Fibroblast of lung (primary cell): ENCODE results near the gene DLG2. TPM values are rescaled to one million over a fixed set of nuclear protein-coding genes. Genes with fewer than 3 reads are reported as not detected.

ENCODE experiments used
- DNase-seq, 2 donors: peaks; one replicate each; pipeline versions ENCODE4 v3.0.0 to v3.0.0-alpha.2; 2010; ENCODE audit warnings: low read depth in 2 of 2
- H2AFZ ChIP-seq: 2 replicates; pipeline ENCODE4 v1.5.1; 2012; ENCODE audit warnings: low read length, control low read depth, inconsistent platforms
- H3K27ac ChIP-seq: 2 replicates; pipeline ENCODE4 v1.5.1; 2011; ENCODE audit warnings: low read length, control low read depth; ENCODE audit not compliant: insufficient read depth
- H3K27me3 ChIP-seq: 2 replicates; pipeline ENCODE4 v1.5.1; 2011; ENCODE audit warnings: mild to moderate bottlenecking, low read length; ENCODE audit not compliant: control insufficient read depth, insufficient read depth
- H3K36me3 ChIP-seq: 2 replicates; pipeline ENCODE4 v1.5.1; 2011; ENCODE audit warnings: low read length; ENCODE audit not compliant: control insufficient read depth, insufficient read depth
- H3K4me1 ChIP-seq: 2 replicates; pipeline ENCODE4 v1.5.1; 2011; ENCODE audit warnings: low read length; ENCODE audit not compliant: control insufficient read depth, insufficient read depth; ENCODE audit errors: extremely low read depth
- H3K4me2 ChIP-seq: 2 replicates; pipeline ENCODE4 v1.5.1; 2011; ENCODE audit warnings: low read length, control low read depth; ENCODE audit not compliant: insufficient read depth; ENCODE audit errors: extremely low read depth
- H3K4me3 ChIP-seq, 4 experiments: fragments of 200-600 bp in 1 of 4; sonication (generic) in 1 of 4; replicated peaks in 1 of 4; 2 replicates each; pipeline ENCODE4 v1.5.1; 2011 to 2016; ENCODE audit warnings: low read length in 4 of 4, low read depth in 3 of 4, mild to moderate bottlenecking in 3 of 4, control low read depth in 2 of 4, inconsistent platforms in 1 of 4, mixed read lengths in 1 of 4; ENCODE audit not compliant: insufficient read depth in 1 of 4; ENCODE audit errors: control extremely low read depth in 1 of 4
- H3K79me2 ChIP-seq: 2 replicates; pipeline ENCODE4 v1.5.1; 2012; ENCODE audit warnings: mild to moderate bottlenecking, low read length, inconsistent platforms; ENCODE audit not compliant: control insufficient read depth, insufficient read depth
- H3K9ac ChIP-seq: 2 replicates; pipeline ENCODE4 v1.5.1; 2011; ENCODE audit warnings: mild to moderate bottlenecking, low read length, control low read depth; ENCODE audit not compliant: insufficient read depth
- H3K9me3 ChIP-seq: 2 replicates; pipeline ENCODE4 v1.5.1; 2012; ENCODE audit warnings: low read depth, low read length; ENCODE audit not compliant: control insufficient read depth, insufficient read depth
- H4K20me1 ChIP-seq: 2 replicates; pipeline ENCODE4 v1.5.1; 2011; ENCODE audit warnings: low read length; ENCODE audit not compliant: control insufficient read depth, insufficient read depth; ENCODE audit errors: extremely low read depth
- CTCF ChIP-seq, 2 donors: IDR thresholded peaks in 1 of 2; conservative IDR thresholded peaks in 1 of 2; 1 replicate in 1 of 2; 2 replicates in 1 of 2; pipeline ENCODE4 v1.5.1; 2011 to 2012; ENCODE audit warnings: low read length in 2 of 2, control low read depth in 1 of 2, inconsistent platforms in 1 of 2, low read depth in 1 of 2, mild to moderate bottlenecking in 1 of 2
- EZH2 ChIP-seq: IDR thresholded peaks from 2 replicates; pipeline ENCODE4 v1.5.1; 2012; ENCODE audit warnings: low read length, control low read depth, mild to moderate bottlenecking; ENCODE audit errors: missing control alignments
- polyA plus RNA-seq, 2 donors: library from polyadenylated mRNA; depleted of rRNA in 1 of 2; stranded (reverse) in 1 of 2; unstranded in 1 of 2; fragments of >200 nt; gene quantifications; 2 replicates each; pipeline ENCODE4 v1.2.1, GENCODE V29; 2011 to 2012; ENCODE audit warnings: missing spikeins in 1 of 2
- total RNA-seq: library from RNA; depleted of rRNA; stranded (reverse); fragments of >200 nt; gene quantifications from 2 replicates; pipeline ENCODE4 v1.2.1, GENCODE V29; 2014

Gene DLG2
- total and polyA plus RNA-seq, 2 donors (not counting 1 experiment from before 2014, with no cell fraction given): 0.77 to 2.3 TPM

- no peak overlapping the region for H3K9ac ChIP-seq
- no peak for DNase-seq
- no peaks in the 10 kb centered on the region for H3K27me3 ChIP-seq
- H3K79me2 ChIP-seq: no peaks in the 10 kb centered on the region
- TF ChIP-seq CTCF (conservative IDR thresholded peaks at IDR 0.05 in 1 of 2, IDR thresholded peaks at IDR 0.05 in 1 of 2; ENCODE audit: low read depth in 1 of 2, low read length in 2 of 2) (no peak), EZH2 (no peak)
- H3K4me3 ChIP-seq: no peak overlapping the region
- H3K27ac ChIP-seq: no peak overlapping the region
- no peaks in the 10 kb centered on the region for H4K20me1 ChIP-seq
- H3K9me3 ChIP-seq: no peaks in the 10 kb centered on the region
- no peaks in the 10 kb centered on the region for H3K4me1 ChIP-seq
- no peaks in the 10 kb centered on the region for H3K36me3 ChIP-seq
- no peak overlapping the region for H3K4me2 ChIP-seq
- H2AFZ ChIP-seq: no peak overlapping the region
Measured at GRCh38 chr11:83663988-83664387, 1963.2 kb downstream of the DLG2 start.

GRCh38 chr11:83663446-83663845, 1963.7 kb downstream of the DLG2 start:
- no peak overlapping the region for H3K9ac ChIP-seq
- no peak overlapping the region for H3K4me3 ChIP-seq
- no peaks in the 10 kb centered on the region for H3K9me3 ChIP-seq
- DNase-seq: peak; percentile 12 to 71
- no peaks in the 10 kb centered on the region for H4K20me1 ChIP-seq
- H3K79me2 ChIP-seq: no peaks in the 10 kb centered on the region
- TF ChIP-seq CTCF (conservative IDR thresholded peaks at IDR 0.05 in 1 of 2, IDR thresholded peaks at IDR 0.05 in 1 of 2; ENCODE audit: low read depth in 1 of 2, low read length in 2 of 2) (no peak), EZH2 (no peak)
- no peak overlapping the region for H3K4me2 ChIP-seq
- H3K4me1 ChIP-seq: no peaks in the 10 kb centered on the region
- no peaks in the 10 kb centered on the region for H3K27me3 ChIP-seq
- H3K27ac ChIP-seq: no peak overlapping the region
- H3K36me3 ChIP-seq: no peaks in the 10 kb centered on the region
- H2AFZ ChIP-seq: no peak overlapping the region

GRCh38 chr11:83662494-83662893, 1964.7 kb downstream of the DLG2 start:
- H3K27ac ChIP-seq: no peak overlapping the region
- H3K27me3 ChIP-seq: no peaks in the 10 kb centered on the region
- H3K9me3 ChIP-seq: no peaks in the 10 kb centered on the region
- no peak for DNase-seq
- H3K4me2 ChIP-seq: no peak overlapping the region
- no peaks in the 10 kb centered on the region for H4K20me1 ChIP-seq
- H2AFZ ChIP-seq: no peak overlapping the region
- H3K4me3 ChIP-seq: no peak overlapping the region
- H3K9ac ChIP-seq: no peak overlapping the region
- no peak for TF ChIP-seq EZH2
- no peak for TF ChIP-seq CTCF (conservative IDR thresholded peaks at IDR 0.05 in 1 of 2, IDR thresholded peaks at IDR 0.05 in 1 of 2; ENCODE audit: low read depth in 1 of 2, low read length in 2 of 2)
- H3K36me3 ChIP-seq: no peaks in the 10 kb centered on the region
- no peaks in the 10 kb centered on the region for H3K4me1 ChIP-seq
- H3K79me2 ChIP-seq: no peaks in the 10 kb centered on the region
